Gastroesophageal sphincter (tissue), 4 donors: ENCODE data around the gene CCDC27. TPM values are rescaled to one million over a fixed set of nuclear protein-coding genes. Genes with fewer than 3 reads are reported as not detected.
"Not testable (repeated sequence)": the region's sequence is repeated elsewhere in the genome, so short reads cannot be mapped to it uniquely, and the experiment has no call there.

ENCODE experiments used
- ATAC-seq: fragments of 150-250 bp; one replicate; pipeline ENCODE4 v1.9.1; 2016; ENCODE audit warnings: mild to moderate bottlenecking, moderate library complexity
- H3K27ac ChIP-seq, 4 donors: fragments of 200-600 bp; sonication (generic) in 3 of 4; 1 replicate in 3 of 4; 2 replicates in 1 of 4; pipeline ENCODE4 v1.5.1; 2016 to 2019
- H3K27me3 ChIP-seq: fragments of 200-600 bp; sonication (generic); one replicate; pipeline ENCODE4 v1.5.1; 2019
- H3K36me3 ChIP-seq, 2 donors: fragments of 200-600 bp; sonication (generic); one replicate each; pipeline ENCODE4 v1.5.1; 2019; ENCODE audit warnings: control low read depth in 1 of 2
- H3K4me1 ChIP-seq, 3 donors: fragments of 200-600 bp; sonication (generic); 1 replicate in 2 of 3; 2 replicates in 1 of 3; pipeline ENCODE4 v1.5.1; 2016 to 2019; ENCODE audit warnings: control low read depth in 2 of 3
- H3K4me3 ChIP-seq, 2 donors: fragments of 200-600 bp; sonication (generic); one replicate each; pipeline ENCODE4 v1.5.1; 2019; ENCODE audit warnings: mild to moderate bottlenecking in 1 of 2, moderate library complexity in 1 of 2
- H3K9me3 ChIP-seq, 3 donors: fragments of 200-600 bp; sonication (generic); one replicate each; pipeline ENCODE4 v1.5.1; 2017 to 2019; ENCODE audit warnings: control low read depth in 2 of 3
- EP300 ChIP-seq: sonication (generic); formaldehyde crosslinking; IDR thresholded peaks from one replicate; pipeline ENCODE4 v1.6.1; 2017; ENCODE audit warnings: antibody characterized with exemption, mild to moderate bottlenecking
- POLR2A ChIP-seq, 2 donors: fragments of 450-650 bp; IDR thresholded peaks; one replicate each; pipeline ENCODE4 v1.6.1; 2017; ENCODE audit warnings: antibody characterized with exemption in 2 of 2, mild to moderate bottlenecking in 2 of 2, moderate library complexity in 1 of 2
- POLR2AphosphoS5 ChIP-seq: sonication (generic); formaldehyde crosslinking; IDR thresholded peaks from one replicate; pipeline ENCODE4 v1.6.1; 2017; ENCODE audit warnings: antibody characterized with exemption
- WGBS, 2 donors: methylation state at CpG; one replicate each; pipeline ENCODE4 v1.1.5; 2018; ENCODE audit warnings: low coverage in 1 of 2; 5-methylcytosine and 5-hydroxymethylcytosine counted together
- total RNA-seq, 4 donors: library from RNA; depleted of rRNA; stranded (reverse); fragments of >200 nt; gene quantifications; one replicate each; pipeline ENCODE4 v1.1.0, GENCODE V29; 2016
- TF ChIP-seq, protein P1 (sequence below), 4 experiments: fragments of 200-600 bp in 2 of 4; fragments of 450-650 bp in 2 of 4; sonication (generic) in 1 of 4; IDR thresholded peaks; one replicate each; pipeline ENCODE4 v1.5.1; 2017 to 2019; ENCODE audit warnings: antibody characterized with exemption in 4 of 4, mild to moderate bottlenecking in 2 of 4, moderate library complexity in 2 of 4

CCDC27 gene
- total RNA-seq, 4 donors from 2014 or later, result not detected

DNA sequence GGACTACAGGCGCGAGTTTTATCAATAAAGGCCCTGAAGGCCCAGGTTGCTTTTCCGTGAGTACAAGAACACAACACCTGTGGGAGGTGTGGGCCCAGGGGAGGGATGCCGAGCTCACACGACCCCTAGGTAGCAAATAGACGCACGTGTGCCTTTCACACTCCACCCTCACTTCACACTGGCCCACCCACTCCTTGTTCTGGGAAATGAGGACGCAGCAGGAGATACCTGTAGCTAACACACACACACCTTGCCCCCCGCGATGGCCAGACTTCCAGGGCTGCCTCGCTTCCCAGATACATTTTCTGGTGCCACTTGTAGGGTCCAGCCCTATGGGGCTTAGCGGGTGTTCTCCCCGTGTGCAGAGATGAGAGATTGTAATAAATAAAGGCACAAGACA lies 4.3 kb upstream of the CCDC27 start:
- Histone ChIP-seq H3K4me1 (peaks cover 0 to 42% (median 10%) of the 10 kb centered on the region in 3 donors), H3K27ac (peak overlapping the region in 3 of 4 donors; percentile 85 to 90 (median 88)), H3K4me3 (peak overlapping the region in 1 of 2 donors; percentile 88), H3K9me3 (no peaks in the 10 kb centered on the region), H3K36me3 (peaks cover 0 to 28% of the 10 kb centered on the region in 2 donors), H3K27me3 (peaks cover 11% of the 10 kb centered on the region)
- TF ChIP-seq, protein P1, sequence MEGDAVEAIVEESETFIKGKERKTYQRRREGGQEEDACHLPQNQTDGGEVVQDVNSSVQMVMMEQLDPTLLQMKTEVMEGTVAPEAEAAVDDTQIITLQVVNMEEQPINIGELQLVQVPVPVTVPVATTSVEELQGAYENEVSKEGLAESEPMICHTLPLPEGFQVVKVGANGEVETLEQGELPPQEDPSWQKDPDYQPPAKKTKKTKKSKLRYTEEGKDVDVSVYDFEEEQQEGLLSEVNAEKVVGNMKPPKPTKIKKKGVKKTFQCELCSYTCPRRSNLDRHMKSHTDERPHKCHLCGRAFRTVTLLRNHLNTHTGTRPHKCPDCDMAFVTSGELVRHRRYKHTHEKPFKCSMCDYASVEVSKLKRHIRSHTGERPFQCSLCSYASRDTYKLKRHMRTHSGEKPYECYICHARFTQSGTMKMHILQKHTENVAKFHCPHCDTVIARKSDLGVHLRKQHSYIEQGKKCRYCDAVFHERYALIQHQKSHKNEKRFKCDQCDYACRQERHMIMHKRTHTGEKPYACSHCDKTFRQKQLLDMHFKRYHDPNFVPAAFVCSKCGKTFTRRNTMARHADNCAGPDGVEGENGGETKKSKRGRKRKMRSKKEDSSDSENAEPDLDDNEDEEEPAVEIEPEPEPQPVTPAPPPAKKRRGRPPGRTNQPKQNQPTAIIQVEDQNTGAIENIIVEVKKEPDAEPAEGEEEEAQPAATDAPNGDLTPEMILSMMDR (IDR thresholded peaks at IDR 0.05), result no peak
- TF ChIP-seq EP300, result no peak
- no peak for TF ChIP-seq POLR2A (IDR thresholded peaks at IDR 0.05)
- TF ChIP-seq POLR2AphosphoS5, result no peak
- WGBS, 2 donors, result 93% methylated on average over 3 of the region's 13 CpGs; no CpG with 5 or more reads in 1 of the 2 donors
- no peak for ATAC-seq

DNA sequence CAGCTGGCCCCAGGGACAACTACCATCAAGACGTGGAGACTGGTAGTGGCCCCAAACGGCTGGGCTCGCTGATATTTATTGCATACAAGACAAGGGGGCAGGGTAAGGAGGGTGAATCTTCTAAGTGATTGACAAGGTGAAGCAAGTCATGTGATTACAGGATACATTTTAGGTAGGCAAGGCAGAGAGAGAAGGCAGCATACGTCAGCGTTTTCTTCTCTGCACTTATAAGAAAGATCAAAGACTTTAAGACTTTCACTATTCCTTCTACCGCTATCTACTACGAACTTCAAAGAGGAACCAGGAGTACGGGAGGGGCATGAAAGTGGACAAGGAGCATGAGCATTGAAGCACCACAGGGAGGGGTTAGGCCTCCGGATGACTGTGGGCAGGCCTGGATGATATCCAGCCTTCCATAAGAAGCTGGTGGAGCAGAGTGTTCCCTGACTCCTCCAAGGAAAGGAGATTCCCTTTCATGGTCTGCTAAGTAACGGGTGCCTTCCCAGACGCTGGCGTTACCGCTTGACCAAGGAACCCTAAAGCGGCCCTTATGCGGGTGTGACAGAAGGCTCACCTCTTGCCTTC lies 3.8 kb upstream of the CCDC27 start:
- not testable (repeated sequence) for ATAC-seq, H3K4me3 ChIP-seq, H3K27ac ChIP-seq, H3K9me3 ChIP-seq
- Histone ChIP-seq H3K27me3 (peaks cover 16% of the 10 kb centered on the region), H3K36me3 (peaks cover 0 to 23% of the 10 kb centered on the region in 2 donors), H3K4me1 (peaks cover 0 to 42% (median 10%) of the 10 kb centered on the region in 3 donors)
- 64 to 81% methylated on average over 10 to 13 of the region's 15 CpGs for WGBS, 2 donors

DNA sequence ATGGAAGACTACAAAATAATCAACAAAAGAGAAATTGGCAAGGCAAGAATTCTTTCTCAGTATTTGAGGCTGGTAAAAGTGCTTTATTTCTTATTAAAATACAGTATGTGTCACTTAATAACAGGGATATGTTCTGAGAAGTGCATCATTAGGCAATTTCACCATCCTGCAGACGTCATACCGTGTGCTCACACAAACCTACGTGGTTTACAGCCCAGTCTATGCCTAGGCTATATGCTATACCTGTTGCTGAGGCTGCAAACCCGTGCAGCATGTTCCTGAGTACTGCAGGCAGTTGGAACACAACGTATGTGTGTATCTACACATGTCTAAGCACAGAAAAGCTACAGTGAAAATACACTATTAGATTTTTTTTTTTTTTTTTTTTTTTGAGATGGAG lies 2.7 kb upstream of the CCDC27 start:
- WGBS, 2 donors, result 21 to 77% methylated on average over 2 to 5 of the region's 5 CpGs
- no peak for ATAC-seq
- Histone ChIP-seq H3K9me3 (no peaks in the 10 kb centered on the region), H3K27ac (no peak overlapping the region), H3K4me1 (peaks cover 0 to 33% (median 10%) of the 10 kb centered on the region in 3 donors), H3K4me3 (no peak overlapping the region), H3K36me3 (peaks cover 0 to 13% of the 10 kb centered on the region in 2 donors), H3K27me3 (peaks cover 27% of the 10 kb centered on the region)
- TF ChIP-seq POLR2AphosphoS5 (no peak), EP300 (no peak), POLR2A (IDR thresholded peaks at IDR 0.05) (no peak)
- TF ChIP-seq, protein P1 (IDR thresholded peaks at IDR 0.05), result no peak

DNA sequence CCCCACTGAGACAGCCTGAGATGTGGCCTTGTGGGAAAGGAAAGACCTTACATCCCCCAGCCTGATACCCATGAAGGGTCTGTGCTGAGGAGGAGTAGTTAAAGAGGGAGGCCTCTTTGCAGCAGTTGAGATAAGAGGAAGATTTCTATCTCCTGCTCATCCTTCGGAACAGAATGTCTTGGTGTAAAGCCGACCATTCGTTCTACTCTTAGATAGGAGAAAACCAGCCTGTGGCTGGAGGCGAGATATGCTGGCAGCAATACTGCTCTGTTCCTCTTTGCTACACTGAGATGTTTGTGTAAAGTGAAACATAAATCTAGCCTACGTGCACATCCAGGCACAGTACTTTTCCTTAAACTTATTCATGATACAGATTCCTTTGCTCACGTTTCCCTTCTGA lies 1.5 kb upstream of the CCDC27 start:
- 37 to 58% methylated on average over 4 to 6 of the region's 6 CpGs for WGBS, 2 donors
- Histone ChIP-seq H3K27ac (no peak overlapping the region), H3K9me3 (no peaks in the 10 kb centered on the region), H3K4me3 (no peak overlapping the region), H3K36me3 (peaks cover 0 to under 1% of the 10 kb centered on the region in 2 donors), H3K27me3 (peaks cover 39% of the 10 kb centered on the region), H3K4me1 (peaks cover 0 to 20% (median 10%) of the 10 kb centered on the region in 3 donors)
- no peak for ATAC-seq
- no peak for TF ChIP-seq POLR2AphosphoS5
- no peak for TF ChIP-seq EP300
- TF ChIP-seq POLR2A (IDR thresholded peaks at IDR 0.05), result no peak
- TF ChIP-seq, protein P1 (IDR thresholded peaks at IDR 0.05), result no peak

DNA sequence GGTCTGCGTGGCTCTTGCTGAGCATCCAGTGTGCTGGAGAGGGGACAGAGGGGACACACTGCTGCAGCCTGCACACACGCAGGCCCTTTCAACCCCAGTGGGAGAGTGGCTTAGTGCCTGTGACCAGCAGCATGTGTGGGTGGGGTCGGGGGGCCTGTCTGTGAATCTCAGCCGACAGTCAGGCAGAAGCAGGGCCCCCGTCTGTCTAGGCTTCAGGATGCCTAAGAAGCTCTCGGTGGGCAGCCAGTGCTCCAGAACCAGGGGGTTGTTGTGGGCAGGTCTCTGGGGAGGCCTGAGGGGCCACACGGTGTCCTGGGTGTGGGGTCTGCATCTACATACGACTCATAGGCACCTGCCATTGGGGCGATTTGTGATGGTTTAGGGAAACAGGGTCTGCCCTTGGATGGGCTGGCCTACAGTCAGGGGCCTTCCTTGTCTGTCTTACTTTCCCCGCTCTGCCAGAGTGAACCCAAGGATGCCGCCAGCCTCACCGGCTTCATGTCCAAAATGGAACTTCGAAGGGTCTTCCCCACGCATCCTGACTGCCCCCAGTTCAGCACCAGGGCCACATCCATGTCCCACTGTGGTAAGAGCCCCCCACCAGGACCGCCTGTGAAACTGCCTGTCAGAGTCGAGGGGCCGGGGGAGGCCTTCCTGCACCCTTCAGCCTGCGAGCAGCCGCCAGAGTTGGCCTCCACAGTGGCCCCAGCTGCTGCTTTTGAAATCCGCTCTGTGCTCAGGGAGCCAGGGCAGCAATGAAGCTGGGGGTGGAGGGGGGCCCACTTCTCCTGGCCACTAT lies 1.6 kb downstream of the CCDC27 start:
- no peak for TF ChIP-seq EP300
- TF ChIP-seq POLR2AphosphoS5, result no peak
- TF ChIP-seq, protein P1 (IDR thresholded peaks at IDR 0.05), result no peak
- no peak for TF ChIP-seq POLR2A (IDR thresholded peaks at IDR 0.05)
- no peaks in the 10 kb centered on the region for H3K36me3 ChIP-seq
- H3K4me1 ChIP-seq, result no peaks in the 10 kb centered on the region
- H3K9me3 ChIP-seq, result no peaks in the 10 kb centered on the region
- peaks cover 68% of the 10 kb centered on the region for H3K27me3 ChIP-seq
- ATAC-seq, result no peak
- H3K27ac ChIP-seq, result no peak overlapping the region
- no CpG with 5 or more reads among the region's 20 CpGs for WGBS, 2 donors
- H3K4me3 ChIP-seq, result no peak overlapping the region
